H1 (cell line): ENCODE results near the gene SCP2. TPM values are rescaled to one million over a fixed set of nuclear protein-coding genes. Genes with fewer than 3 reads are reported as not detected.

ENCODE experiments used
- CTCF ChIA-PET: fragments of 300-600 bp; sonication (Branson Sonifier 250); formaldehyde crosslinking; loops from one replicate; lab custom pipeline; 2021; ENCODE audit not compliant: partially characterized antibody; lab: Charles Lee
- POLR2A ChIA-PET: fragments of 300-600 bp; sonication (Branson Sonifier 250); formaldehyde crosslinking; loops from one replicate; lab custom pipeline; 2021; ENCODE audit warnings: inconsistent platforms; ENCODE audit not compliant: partially characterized antibody; lab: Charles Lee
- DNase-seq, 2 experiments: peaks; one replicate each; pipeline versions ENCODE4 v3.0.0 to v3.0.0-alpha.2; 2010 to 2022; ENCODE audit warnings: low spot score in 2 of 2, low read depth in 1 of 2, mixed read lengths in 1 of 2
- FAIRE-seq: peaks from 2 replicates; lab custom pipeline; 2011; peaks lifted over from hg19 to GRCh38; lab: Jason Lieb, UNC
- H2AFZ ChIP-seq: 2 replicates; pipeline ENCODE4 v1.8.1; 2012; ENCODE audit warnings: low read length, inconsistent platforms
- H2AK5ac ChIP-seq: 2 replicates; pipeline ENCODE4 v1.6.1; 2013; ENCODE audit warnings: low read depth, low read length
- H2BK120ac ChIP-seq: replicated peaks from 2 replicates; pipeline ENCODE3; 2013; ENCODE audit warnings: low read depth, low read length, inconsistent platforms
- H2BK12ac ChIP-seq: 2 replicates; pipeline ENCODE4 v1.6.1; 2013; ENCODE audit warnings: low read depth, low read length
- H2BK15ac ChIP-seq: 2 replicates; pipeline ENCODE4 v1.6.1; 2013; ENCODE audit warnings: low read length
- H2BK20ac ChIP-seq: 2 replicates; pipeline ENCODE4 v1.6.1; 2013; ENCODE audit warnings: low read length
- H2BK5ac ChIP-seq: 2 replicates; pipeline ENCODE4 v1.6.1; 2013; ENCODE audit warnings: low read depth, low read length
- H3K14ac ChIP-seq: 2 replicates; pipeline ENCODE4 v1.6.1; 2013; ENCODE audit warnings: inconsistent platforms; ENCODE audit not compliant: insufficient read length
- H3K18ac ChIP-seq: 2 replicates; pipeline ENCODE4 v1.6.1; 2013; ENCODE audit warnings: low read length; ENCODE audit errors: extremely low read depth
- H3K23ac ChIP-seq: 2 replicates; pipeline ENCODE4 v1.6.1; 2013; ENCODE audit warnings: inconsistent platforms; ENCODE audit not compliant: insufficient read length
- H3K23me2 ChIP-seq: 2 replicates; pipeline ENCODE4 v1.6.1; 2013; ENCODE audit warnings: low read depth, low read length
- H3K27ac ChIP-seq: 2 replicates; pipeline ENCODE4 v1.6.1; 2011; ENCODE audit warnings: low read depth, low read length, inconsistent platforms
- H3K27me3 ChIP-seq, 4 experiments: replicated peaks in 1 of 4; 1 replicate in 1 of 4; 2 replicates in 3 of 4; pipeline versions ENCODE4 v1.6.1 to v1.8.1; 2011 to 2013; ENCODE audit warnings: low read length in 3 of 4, mild to moderate bottlenecking in 3 of 4, inconsistent platforms in 2 of 4, mixed read lengths in 2 of 4, moderate library complexity in 1 of 4; ENCODE audit not compliant: control insufficient read depth in 3 of 4, insufficient read depth in 3 of 4; ENCODE audit errors: extremely low read depth in 1 of 4
- H3K36me3 ChIP-seq, 4 experiments: 2 replicates each; pipeline versions ENCODE4 v1.6.1 to v1.8.1; 2011 to 2013; ENCODE audit warnings: mild to moderate bottlenecking in 4 of 4, low read length in 3 of 4, moderate library complexity in 2 of 4, control low read depth in 1 of 4, inconsistent platforms in 1 of 4; ENCODE audit not compliant: insufficient read depth in 4 of 4, control insufficient read depth in 2 of 4
- H3K4ac ChIP-seq: replicated peaks from 2 replicates; pipeline ENCODE3; 2013; ENCODE audit warnings: low read length, low read depth, mixed read lengths, inconsistent platforms; ENCODE audit not compliant: insufficient read length
- H3K4me1 ChIP-seq, 4 experiments: replicated peaks in 1 of 4; 1 replicate in 1 of 4; 2 replicates in 3 of 4; pipeline versions ENCODE4 v1.6.1 to v1.8.1; 2011 to 2013; ENCODE audit warnings: low read length in 3 of 4, inconsistent platforms in 2 of 4, mixed read lengths in 1 of 4; ENCODE audit not compliant: insufficient read depth in 4 of 4, control insufficient read depth in 3 of 4
- H3K4me2 ChIP-seq, 2 experiments: 2 replicates each; pipeline versions ENCODE4 v1.6.1 to v1.8.1; 2011 to 2013; ENCODE audit warnings: low read depth in 2 of 2, low read length in 2 of 2, control low read depth in 1 of 2, inconsistent platforms in 1 of 2, mild to moderate bottlenecking in 1 of 2; ENCODE audit not compliant: insufficient read depth in 1 of 2
- H3K4me3 ChIP-seq, 4 experiments: fragments of 200-600, 300-600 bp in 1 of 4; sonication (generic), shearing (Covaris generic), sonication (Bioruptor Twin) in 1 of 4; 2 replicates each; pipeline versions ENCODE4 v1.5.1 to v1.8.1; 2011 to 2016; ENCODE audit warnings: low read length in 4 of 4, low read depth in 3 of 4, control low read depth in 2 of 4, inconsistent platforms in 2 of 4, mild to moderate bottlenecking in 2 of 4, mixed read lengths in 1 of 4, moderate library complexity in 1 of 4; ENCODE audit not compliant: insufficient read depth in 2 of 4; ENCODE audit errors: extremely low read depth in 1 of 4
- H3K56ac ChIP-seq: replicated peaks from 2 replicates; pipeline ENCODE3; 2013; ENCODE audit warnings: low read depth, mild to moderate bottlenecking, mixed read lengths, low read length, inconsistent platforms; ENCODE audit not compliant: insufficient read length
- H3K79me1 ChIP-seq: 2 replicates; pipeline ENCODE4 v1.6.1; 2013; ENCODE audit warnings: low read depth, low read length, control low read depth
- H3K79me2 ChIP-seq, 2 experiments: 2 replicates each; pipeline versions ENCODE4 v1.6.1 to v1.8.1; 2012 to 2013; ENCODE audit warnings: low read length in 2 of 2, mild to moderate bottlenecking in 2 of 2, inconsistent platforms in 1 of 2; ENCODE audit not compliant: insufficient read depth in 2 of 2, control insufficient read depth in 1 of 2
- H3K9ac ChIP-seq, 4 experiments: replicated peaks in 1 of 4; 1 replicate in 1 of 4; 2 replicates in 3 of 4; pipeline versions ENCODE4 v1.6.1 to v1.8.1; 2011 to 2013; ENCODE audit warnings: low read depth in 3 of 4, low read length in 3 of 4, control low read depth in 2 of 4, mild to moderate bottlenecking in 2 of 4, moderate library complexity in 2 of 4, inconsistent platforms in 1 of 4; ENCODE audit errors: extremely low read depth in 1 of 4
- H3K9me3 ChIP-seq, 2 experiments: 2 replicates each; pipeline versions ENCODE4 v1.6.1 to v1.8.1; 2012 to 2013; ENCODE audit warnings: mild to moderate bottlenecking in 2 of 2, moderate library complexity in 2 of 2, control low read depth in 1 of 2, inconsistent platforms in 1 of 2, low read depth in 1 of 2, low read length in 1 of 2, mixed read lengths in 1 of 2; ENCODE audit not compliant: insufficient read depth in 2 of 2
- H4K20me1 ChIP-seq, 2 experiments: replicated peaks in 1 of 2; 2 replicates each; pipeline versions ENCODE3 to v1.8.1; 2011 to 2013; ENCODE audit warnings: inconsistent platforms in 2 of 2, low read length in 2 of 2, mild to moderate bottlenecking in 1 of 2; ENCODE audit not compliant: insufficient read depth in 2 of 2, control insufficient read depth in 1 of 2
- H4K5ac ChIP-seq: 2 replicates; pipeline ENCODE4 v1.6.1; 2013; ENCODE audit warnings: low read length, low read depth, mixed read lengths, inconsistent platforms; ENCODE audit not compliant: insufficient read length
- H4K8ac ChIP-seq: 2 replicates; pipeline ENCODE4 v1.8.0; 2013; ENCODE audit warnings: mild to moderate bottlenecking, moderate library complexity, low read length, inconsistent platforms; ENCODE audit not compliant: insufficient read depth; ENCODE audit errors: extremely low read depth
- H4K91ac ChIP-seq: replicated peaks from 2 replicates; pipeline ENCODE3; 2013; ENCODE audit warnings: low read length, mixed read lengths, inconsistent platforms; ENCODE audit not compliant: insufficient read length
- CEBPB ChIP-seq: IDR thresholded peaks from 2 replicates; pipeline ENCODE4 v1.6.1; 2012; ENCODE audit warnings: low read depth, low read length
- E2F6 ChIP-seq: IDR thresholded peaks from 2 replicates; pipeline ENCODE4 v1.6.1; 2012; ENCODE audit warnings: inconsistent platforms
- EZH2 ChIP-seq: fragments of 200-600 bp; sonication (generic); IDR thresholded peaks from 2 replicates; pipeline ENCODE4 v1.7.1; 2012; ENCODE audit warnings: low read depth, mild to moderate bottlenecking, moderate library complexity, low read length, inconsistent platforms; ENCODE audit not compliant: severe bottlenecking
- JUN ChIP-seq: IDR thresholded peaks from 2 replicates; pipeline ENCODE4 v1.6.1; 2011; ENCODE audit warnings: low read depth, mild to moderate bottlenecking, improper control_type of control experiment, low read length
- SP2 ChIP-seq: IDR thresholded peaks from 2 replicates; pipeline ENCODE4 v1.6.1; 2012; ENCODE audit warnings: mild to moderate bottlenecking, low read length, inconsistent platforms
- SUZ12 ChIP-seq: fragments of 200-600 bp; sonication (generic); IDR thresholded peaks from 2 replicates; pipeline ENCODE4 v1.6.1; 2012; ENCODE audit warnings: mild to moderate bottlenecking, inconsistent platforms, low read length, moderate library complexity, mixed read lengths
- WGBS, 2 experiments: shearing (Covaris generic) in 1 of 2; methylation state at CpG; one replicate each; pipeline versions ENCODE4 v1.1.6 to v1.1.7; 2013 to 2015; ENCODE audit warnings: low lambda C conversion rate in 2 of 2, mixed read lengths in 2 of 2, inconsistent platforms in 1 of 2, low coverage in 1 of 2, missing lambda C conversion rate in 1 of 2; ENCODE audit not compliant: insufficient replicate concordance in 2 of 2, insufficient coverage in 1 of 2, insufficient read length in 1 of 2; ENCODE audit errors: extremely low coverage in 1 of 2, missing lambda C conversion rate in 1 of 2; 5-methylcytosine and 5-hydroxymethylcytosine counted together
- polyA plus RNA-seq, 7 experiments: library from polyadenylated mRNA; depleted of rRNA in 3 of 7; stranded (reverse) in 5 of 7; unstranded in 2 of 7; fragments of >200 nt in 5 of 7; fragments of 200-250 nt in 2 of 7; gene quantifications; 1 replicate in 5 of 7; 2 replicates in 1 of 7; 4 replicates in 1 of 7; pipeline versions ENCODE4 v1.2.1 to v1.2.3, GENCODE V29; 2011 to 2013; ENCODE audit warnings: missing spikeins in 2 of 7, mixed read lengths in 2 of 7
- total RNA-seq: library from RNA; stranded (reverse); fragmentation: NEBNext Ultra II Directional; extraction: Animal tissue kit (Norgen Biotek cat#: 25700); gene quantifications from 2 replicates; pipeline ENCODE4 v1.2.1, GENCODE V29; 2021

SCP2 gene
- total and polyA plus RNA-seq, 2 of the 8 experiments (the other 6 are each of a cell fraction or from before 2014, with no cell fraction given) = 20.9 to 54.3 TPM

- Histone ChIP-seq H3K4me2 (peak overlapping the region; percentile 78 to 95), H3K9me3 (no peaks in the 10 kb centered on the region), H3K4me1 (peaks cover 0 to 9% (median 3%) of the 10 kb centered on the region in 4 experiments; a peak in 5 of 7 replicates), H3K36me3 (no peaks in the 10 kb centered on the region), H3K27ac (no peak overlapping the region), H3K14ac (no peak overlapping the region), H3K4ac (no peak overlapping the region), H3K79me2 (no peaks in the 10 kb centered on the region), H2BK20ac (no peak overlapping the region), H4K5ac (no peak overlapping the region), H4K20me1 (no peaks in the 10 kb centered on the region), H3K27me3 (peaks cover 30 to 56% (median 50%) of the 10 kb centered on the region in 4 experiments), H2BK15ac (no peak overlapping the region), H2AFZ (peak overlapping the region; percentile 45; the same call in 1 of the 2 replicates), H4K91ac (peak overlapping the region; percentile 26), H3K18ac (no peak overlapping the region; the same call in 1 of the 2 replicates), H2AK5ac (no peak overlapping the region), H2BK120ac (no peak overlapping the region), H3K23ac (no peak overlapping the region), H2BK5ac (no peak overlapping the region), H3K56ac (no peak overlapping the region), H4K8ac (no peak overlapping the region; the same call in 1 of the 2 replicates), H3K23me2 (peaks cover 11% of the 10 kb centered on the region; the same call in 1 of the 2 replicates), H3K9ac (no peak overlapping the region; a peak in 2 of 7 replicates), H3K79me1 (no peaks in the 10 kb centered on the region), H2BK12ac (no peak overlapping the region), H3K4me3 (peak overlapping the region; percentile 27 to 69 (median 30); a peak in 7 of 8 replicates)
- DNase-seq (peak in 1 of 2 experiments; percentile 60), FAIRE-seq (no peak)
- POLR2A ChIA-PET = no interaction called here
- 58% methylated on average over 16 of the region's 19 CpGs; no CpG with 5 or more reads in 1 of the 2 experiments for WGBS, 2 experiments
- CTCF ChIA-PET = interaction anchor here (0.5 to 2.4 kb wide), 11 partner anchors 10 to 985 kb away, joined by 3 to 6 read pairs (median 4); partner anchors contain the start of gene ECHDC2
- TF ChIP-seq SUZ12 = peak; percentile 18; the same call in 1 of the 2 replicates
- no peak for TF ChIP-seq SP2
- peak; percentile 71; the same call in 1 of the 2 replicates for TF ChIP-seq CEBPB
- TF ChIP-seq E2F6 = 0 out of 2 replicates have a peak, but pooled peaks have one; percentile 22
- peak; percentile 51 for TF ChIP-seq EZH2
- TF ChIP-seq JUN = no peak
Measured at GRCh38 chr1:53061123-53061858, 134.2 kb downstream of the SCP2 start.
